IMR-90 (cell line): ENCODE measurements around the gene CFAP97D2. TPM values are rescaled to one million over a fixed set of nuclear protein-coding genes. Genes with fewer than 3 reads are reported as not detected.
A peak's percentile ranks its signal among the peaks of the same experiment; 100 is the strongest.

ENCODE experiments used
- ATAC-seq: fragments of 200-7000 bp; cut with Tn5 transposase; 2 replicates; pipeline ENCODE4 v1.9.1; 2020; ENCODE audit warnings: low read depth, mild to moderate bottlenecking, moderate library complexity
- BruUV-seq: library from RNA; stranded (reverse); fragments of 400-500 nt; replicated peaks from 2 replicates; lab custom pipeline; 2021; lab: Mats Ljungman, UMichigan
- CTCF ChIA-PET: fragments of 300-600 bp; formaldehyde crosslinking; extraction: SDS; loops from one replicate; lab custom pipeline; 2021; ENCODE audit warnings: antibody characterized with exemption; lab: Yijun Ruan, JAX
- POLR2A ChIA-PET: fragments of 300-600 bp; sonication (Branson Sonifier 250); formaldehyde crosslinking; loops from one replicate; lab custom pipeline; 2022; ENCODE audit warnings: antibody characterized with exemption; ENCODE audit not compliant: unreplicated experiment; lab: Charles Lee
- DNase-seq: peaks from one replicate; pipeline ENCODE4 v3.0.0; 2013
- H2AFZ ChIP-seq: replicated peaks from 2 replicates; pipeline ENCODE3; 2013; ENCODE audit warnings: low read length, mild to moderate bottlenecking; ENCODE audit not compliant: poor library complexity
- H2AK5ac ChIP-seq: 2 replicates; pipeline ENCODE4 v1.6.1; 2013; ENCODE audit warnings: low read depth, low read length, inconsistent platforms
- H2AK9ac ChIP-seq: replicated peaks from 2 replicates; pipeline ENCODE3; 2013; ENCODE audit warnings: mild to moderate bottlenecking, low read depth, low read length, moderate library complexity; ENCODE audit not compliant: poor library complexity
- H2BK120ac ChIP-seq: 2 replicates; pipeline ENCODE4 v1.6.1; 2013; ENCODE audit warnings: low read depth, low read length, inconsistent platforms
- H2BK15ac ChIP-seq: 3 replicates; pipeline ENCODE4 v1.6.1; 2013; ENCODE audit warnings: low read depth, low read length, inconsistent platforms
- H2BK20ac ChIP-seq: 2 replicates; pipeline ENCODE4 v1.6.1; 2013; ENCODE audit warnings: low read depth, mild to moderate bottlenecking, inconsistent platforms, low read length, moderate library complexity
- H2BK5ac ChIP-seq: 2 replicates; pipeline ENCODE4 v1.6.1; 2013; ENCODE audit warnings: mild to moderate bottlenecking, low read depth, low read length, inconsistent platforms; ENCODE audit not compliant: poor library complexity, severe bottlenecking
- H3K14ac ChIP-seq: replicated peaks from 2 replicates; pipeline ENCODE4 v1.6.1; 2013; ENCODE audit warnings: low read depth, low read length, inconsistent platforms
- H3K18ac ChIP-seq: 2 replicates; pipeline ENCODE4 v1.6.1; 2013; ENCODE audit warnings: low read depth, low read length, control low read depth
- H3K23ac ChIP-seq: 2 replicates; pipeline ENCODE4 v1.6.1; 2013; ENCODE audit warnings: low read depth, low read length, inconsistent platforms
- H3K27ac ChIP-seq: 2 replicates; pipeline ENCODE4 v1.5.1; 2013; ENCODE audit warnings: mild to moderate bottlenecking, control low read depth, low read length; ENCODE audit not compliant: insufficient read depth
- H3K27me3 ChIP-seq: 2 replicates; pipeline ENCODE4 v1.6.1; 2013; ENCODE audit warnings: low read length; ENCODE audit not compliant: control insufficient read depth, insufficient read depth
- H3K36me3 ChIP-seq: 2 replicates; pipeline ENCODE4 v1.6.1; 2013; ENCODE audit warnings: low read length, mixed read lengths; ENCODE audit not compliant: control insufficient read depth, insufficient read depth
- H3K4ac ChIP-seq: 2 replicates; pipeline ENCODE4 v1.6.1; 2013; ENCODE audit warnings: low read depth, low read length, inconsistent platforms
- H3K4me1 ChIP-seq: 2 replicates; pipeline ENCODE4 v1.6.1; 2013; ENCODE audit warnings: low read length, mixed read lengths; ENCODE audit not compliant: control insufficient read depth, insufficient read depth
- H3K4me2 ChIP-seq: 2 replicates; pipeline ENCODE4 v1.6.1; 2013; ENCODE audit warnings: low read depth, mild to moderate bottlenecking, control low read depth, low read length, moderate library complexity
- H3K4me3 ChIP-seq: 2 replicates; pipeline ENCODE4 v1.5.1; 2013; ENCODE audit warnings: low read depth, mild to moderate bottlenecking, control low read depth, low read length, moderate library complexity; ENCODE audit not compliant: insufficient read depth
- H3K56ac ChIP-seq: 2 replicates; pipeline ENCODE4 v1.6.1; 2013; ENCODE audit warnings: low read length, inconsistent platforms; ENCODE audit not compliant: insufficient read depth; ENCODE audit errors: extremely low read depth
- H3K79me1 ChIP-seq, 2 experiments: 2 replicates each; pipeline ENCODE4 v1.6.1; 2013; ENCODE audit warnings: low read length in 2 of 2, inconsistent platforms in 1 of 2, low read depth in 1 of 2
- H3K9ac ChIP-seq: 2 replicates; pipeline ENCODE4 v1.6.1; 2013; ENCODE audit warnings: low read depth, low read length, control low read depth
- H3K9me1 ChIP-seq: 2 replicates; pipeline ENCODE4 v1.6.1; 2013; ENCODE audit warnings: low read length, inconsistent platforms; ENCODE audit not compliant: insufficient read depth
- H3K9me3 ChIP-seq: 2 replicates; pipeline ENCODE4 v1.6.1; 2013; ENCODE audit warnings: low read length; ENCODE audit not compliant: control insufficient read depth, insufficient read depth
- H4K20me1 ChIP-seq: 2 replicates; pipeline ENCODE4 v1.6.1; 2013; ENCODE audit warnings: low read length, inconsistent platforms; ENCODE audit not compliant: insufficient read depth
- H4K5ac ChIP-seq: 2 replicates; pipeline ENCODE4 v1.6.1; 2013; ENCODE audit warnings: mild to moderate bottlenecking, low read depth, low read length, control low read depth
- H4K8ac ChIP-seq, 2 experiments: 2 replicates each; pipeline ENCODE4 v1.6.1; 2013; ENCODE audit warnings: low read depth in 2 of 2, low read length in 2 of 2, control low read depth in 1 of 2, inconsistent platforms in 1 of 2
- H4K91ac ChIP-seq: 2 replicates; pipeline ENCODE4 v1.6.1; 2013; ENCODE audit warnings: low read depth, low read length, inconsistent platforms; ENCODE audit not compliant: insufficient read depth
- BHLHE40 ChIP-seq: fragments of 150-350 bp; IDR thresholded peaks from 2 replicates; pipeline ENCODE4 v1.6.1; 2016; ENCODE audit warnings: mild to moderate bottlenecking, low read depth, low read length
- CEBPB ChIP-seq: IDR thresholded peaks from 2 replicates; pipeline ENCODE4 v1.6.1; 2012; ENCODE audit warnings: low read depth, low read length, improper control_type of control experiment
- CHD1 ChIP-seq: IDR thresholded peaks from 2 replicates; pipeline ENCODE4 v1.6.1; 2012; ENCODE audit warnings: low read depth, low read length, improper control_type of control experiment
- FOS ChIP-seq: fragments of 150-350 bp; IDR thresholded peaks from 2 replicates; pipeline ENCODE4 v1.6.1; 2016; ENCODE audit warnings: low read depth, low read length
- MAFK ChIP-seq: IDR thresholded peaks from 2 replicates; pipeline ENCODE4 v1.6.1; 2012; ENCODE audit warnings: low read depth, low read length, improper control_type of control experiment
- MAZ ChIP-seq: IDR thresholded peaks from 2 replicates; pipeline ENCODE4 v1.6.1; 2012; ENCODE audit warnings: low read depth, mild to moderate bottlenecking, low read length, improper control_type of control experiment, moderate library complexity, borderline replicate concordance
- MXI1 ChIP-seq: IDR thresholded peaks from 2 replicates; pipeline ENCODE4 v1.6.1; 2012; ENCODE audit warnings: low read depth, mild to moderate bottlenecking, low read length, moderate library complexity, borderline replicate concordance
- NFE2L2 ChIP-seq: fragments of 150-350 bp; IDR thresholded peaks from 2 replicates; pipeline ENCODE4 v1.6.1; 2016; ENCODE audit warnings: low read depth, mild to moderate bottlenecking, low read length
- POLR2A ChIP-seq: IDR thresholded peaks from 2 replicates; pipeline ENCODE4 v1.6.1; 2012; ENCODE audit warnings: mild to moderate bottlenecking, low read depth, low read length
- RAD21 ChIP-seq: IDR thresholded peaks from 2 replicates; pipeline ENCODE4 v1.6.1; 2012; ENCODE audit warnings: low read length, improper control_type of control experiment
- RCOR1 ChIP-seq: IDR thresholded peaks from 2 replicates; pipeline ENCODE4 v1.6.1; 2012; ENCODE audit warnings: mild to moderate bottlenecking, low read length, improper control_type of control experiment; ENCODE audit not compliant: insufficient replicate concordance
- RFX5 ChIP-seq: IDR thresholded peaks from 2 replicates; pipeline ENCODE4 v1.8.0; 2012; ENCODE audit warnings: low read depth, mild to moderate bottlenecking, low read length, moderate library complexity
- SMC3 ChIP-seq: fragments of 150-350 bp; IDR thresholded peaks from 2 replicates; pipeline ENCODE4 v1.6.1; 2016; ENCODE audit warnings: low read depth, mild to moderate bottlenecking, antibody characterized with exemption, low read length, moderate library complexity
- WGBS, 2 experiments: methylation state at CpG; one replicate each; pipeline versions ENCODE4 v1.1.5 to v1.1.7; 2013; ENCODE audit warnings: missing lambda C conversion rate in 2 of 2; ENCODE audit not compliant: insufficient read length in 1 of 2; ENCODE audit errors: extremely low coverage in 2 of 2; 5-methylcytosine and 5-hydroxymethylcytosine counted together
- dilution Hi-C: fragments of 300-500 bp; cut with HindIII; formaldehyde crosslinking; loops from one replicate; pipeline ENCODE4 v1.14.3; 2018; ENCODE audit warnings: low sequenced_read_pairs; ENCODE audit not compliant: unreplicated experiment
- in situ Hi-C: fragments of 300-500 bp; cut with MboI; formaldehyde crosslinking; loops from 3 replicates; pipeline ENCODE4 v1.14.3; 2019; ENCODE audit warnings: low sequenced_read_pairs, inconsistent platforms, mixed read lengths
- intact Hi-C: fragments of 100-400 bp; cut with micrococcal nuclease; formaldehyde crosslinking; loops from 2 replicates; pipeline ENCODE4 v1.10.0; 2022
- polyA plus RNA-seq, 3 experiments: library from polyadenylated mRNA; depleted of rRNA; stranded (reverse); fragments of >200 nt; gene quantifications; 2 replicates each; pipeline ENCODE4 v1.2.3, GENCODE V29; 2012; ENCODE audit warnings: low replicate concordance in 1 of 3
- total RNA-seq: library from RNA; depleted of rRNA; stranded (reverse); fragments of >200 nt; gene quantifications from 2 replicates; pipeline ENCODE4 v1.2.3, GENCODE V29; 2012
- TF ChIP-seq, protein P1 (sequence below): conservative IDR thresholded peaks from 2 replicates; pipeline ENCODE4 v1.5.1; 2012; ENCODE audit warnings: mild to moderate bottlenecking, low read depth, low read length, improper control_type of control experiment
- TF ChIP-seq, protein P2 (sequence below): fragments of 150-350 bp; IDR thresholded peaks from 2 replicates; pipeline ENCODE4 v1.6.1; 2017; ENCODE audit warnings: mild to moderate bottlenecking, antibody characterized with exemption, low read length, low read depth
- TF ChIP-seq, protein P3 (sequence below): fragments of 150-350 bp; IDR thresholded peaks from 2 replicates; pipeline ENCODE4 v1.6.1; 2016; ENCODE audit warnings: low read depth, mild to moderate bottlenecking, low read length, moderate library complexity, borderline replicate concordance

Gene CFAP97D2
- total and polyA plus RNA-seq, 2 of the 4 experiments (the other 2 are of a cell fraction), result not detected

DNA sequence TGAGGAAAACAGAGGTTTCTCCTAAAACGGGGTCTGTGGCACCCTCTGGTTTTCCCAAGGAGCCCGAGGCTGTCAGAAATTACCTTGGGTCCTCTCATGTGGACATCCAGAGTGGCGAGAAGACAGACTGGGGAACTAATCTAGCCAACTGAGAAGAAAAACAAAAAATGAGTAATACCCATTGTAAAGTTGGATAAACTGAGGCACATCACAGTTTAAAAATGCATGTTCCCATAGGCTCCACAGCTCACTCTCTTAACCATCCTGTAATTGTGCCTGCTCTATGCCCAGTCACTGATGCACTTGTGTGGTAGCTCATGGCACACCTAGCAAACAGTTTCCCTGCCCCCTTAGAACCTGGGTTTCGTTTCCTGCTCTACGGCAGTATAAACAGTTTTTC, 87.2 kb downstream of the CFAP97D2 start:
- H2BK20ac ChIP-seq, result no peak overlapping the region
- H3K79me1 ChIP-seq, result peaks cover 30 to 51% of the 10 kb centered on the region in 2 experiments
- H3K27me3 ChIP-seq, result no peaks in the 10 kb centered on the region
- no peak overlapping the region for H2AK5ac ChIP-seq
- no peak overlapping the region for H3K4me3 ChIP-seq
- no peak overlapping the region for H3K14ac ChIP-seq
- ATAC-seq, result no peak
- no peak for TF ChIP-seq MAZ
- TF ChIP-seq MXI1, result no peak
- no peak for TF ChIP-seq CHD1
- TF ChIP-seq FOS, result no peak
- TF ChIP-seq RAD21, result no peak
- TF ChIP-seq RCOR1, result no peak
- TF ChIP-seq MAFK, result no peak
- TF ChIP-seq, protein P1, sequence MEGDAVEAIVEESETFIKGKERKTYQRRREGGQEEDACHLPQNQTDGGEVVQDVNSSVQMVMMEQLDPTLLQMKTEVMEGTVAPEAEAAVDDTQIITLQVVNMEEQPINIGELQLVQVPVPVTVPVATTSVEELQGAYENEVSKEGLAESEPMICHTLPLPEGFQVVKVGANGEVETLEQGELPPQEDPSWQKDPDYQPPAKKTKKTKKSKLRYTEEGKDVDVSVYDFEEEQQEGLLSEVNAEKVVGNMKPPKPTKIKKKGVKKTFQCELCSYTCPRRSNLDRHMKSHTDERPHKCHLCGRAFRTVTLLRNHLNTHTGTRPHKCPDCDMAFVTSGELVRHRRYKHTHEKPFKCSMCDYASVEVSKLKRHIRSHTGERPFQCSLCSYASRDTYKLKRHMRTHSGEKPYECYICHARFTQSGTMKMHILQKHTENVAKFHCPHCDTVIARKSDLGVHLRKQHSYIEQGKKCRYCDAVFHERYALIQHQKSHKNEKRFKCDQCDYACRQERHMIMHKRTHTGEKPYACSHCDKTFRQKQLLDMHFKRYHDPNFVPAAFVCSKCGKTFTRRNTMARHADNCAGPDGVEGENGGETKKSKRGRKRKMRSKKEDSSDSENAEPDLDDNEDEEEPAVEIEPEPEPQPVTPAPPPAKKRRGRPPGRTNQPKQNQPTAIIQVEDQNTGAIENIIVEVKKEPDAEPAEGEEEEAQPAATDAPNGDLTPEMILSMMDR, result no peak
- TF ChIP-seq CEBPB, result no peak
- TF ChIP-seq, protein P2, sequence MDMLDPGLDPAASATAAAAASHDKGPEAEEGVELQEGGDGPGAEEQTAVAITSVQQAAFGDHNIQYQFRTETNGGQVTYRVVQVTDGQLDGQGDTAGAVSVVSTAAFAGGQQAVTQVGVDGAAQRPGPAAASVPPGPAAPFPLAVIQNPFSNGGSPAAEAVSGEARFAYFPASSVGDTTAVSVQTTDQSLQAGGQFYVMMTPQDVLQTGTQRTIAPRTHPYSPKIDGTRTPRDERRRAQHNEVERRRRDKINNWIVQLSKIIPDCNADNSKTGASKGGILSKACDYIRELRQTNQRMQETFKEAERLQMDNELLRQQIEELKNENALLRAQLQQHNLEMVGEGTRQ, result no peak
- no peak for TF ChIP-seq SMC3
- TF ChIP-seq, protein P3, sequence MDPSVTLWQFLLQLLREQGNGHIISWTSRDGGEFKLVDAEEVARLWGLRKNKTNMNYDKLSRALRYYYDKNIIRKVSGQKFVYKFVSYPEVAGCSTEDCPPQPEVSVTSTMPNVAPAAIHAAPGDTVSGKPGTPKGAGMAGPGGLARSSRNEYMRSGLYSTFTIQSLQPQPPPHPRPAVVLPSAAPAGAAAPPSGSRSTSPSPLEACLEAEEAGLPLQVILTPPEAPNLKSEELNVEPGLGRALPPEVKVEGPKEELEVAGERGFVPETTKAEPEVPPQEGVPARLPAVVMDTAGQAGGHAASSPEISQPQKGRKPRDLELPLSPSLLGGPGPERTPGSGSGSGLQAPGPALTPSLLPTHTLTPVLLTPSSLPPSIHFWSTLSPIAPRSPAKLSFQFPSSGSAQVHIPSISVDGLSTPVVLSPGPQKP, result no peak
- TF ChIP-seq NFE2L2, result no peak
- no peak for TF ChIP-seq RFX5
- TF ChIP-seq BHLHE40, result no peak
- no peak for TF ChIP-seq POLR2A
- H3K18ac ChIP-seq, result no peak overlapping the region
- no peak overlapping the region for H3K27ac ChIP-seq
- no peak overlapping the region for H4K5ac ChIP-seq
- DNase-seq, result no peak
- 0 out of 2 replicates have a peak, but pooled peaks cover 5% of the 10 kb centered on the region for H4K20me1 ChIP-seq
- CTCF ChIA-PET, result no interaction called here
- 0 out of 2 replicates have a peak overlapping the region, but pooled peaks have one; percentile 6 for H3K4ac ChIP-seq
- H3K9ac ChIP-seq, result no peak overlapping the region
- no peak overlapping the region for H2AK9ac ChIP-seq
- dilution Hi-C loops, result no loop called here
- H3K9me3 ChIP-seq, result no peaks in the 10 kb centered on the region
- H4K8ac ChIP-seq, result peak overlapping the region in 1 of 2 experiments; percentile 5; a peak in 1 of 4 replicates
- H3K4me1 ChIP-seq, result peaks cover 4% of the 10 kb centered on the region
- in situ Hi-C loops, result no loop called here
- peaks cover 16% of the 10 kb centered on the region for H3K9me1 ChIP-seq
- BruUV-seq, result no TSS peak
- H2BK15ac ChIP-seq, result no peak overlapping the region
- H2BK5ac ChIP-seq, result peak overlapping the region; percentile 81
- no CpG with 5 or more reads among the region's 5 CpGs for WGBS, 2 experiments
- no peak overlapping the region for H2AFZ ChIP-seq
- no peak overlapping the region for H3K4me2 ChIP-seq
- H3K36me3 ChIP-seq, result peaks cover 49% of the 10 kb centered on the region
- no peak overlapping the region for H2BK120ac ChIP-seq
- POLR2A ChIA-PET, result no interaction called here
- no peak overlapping the region for H3K56ac ChIP-seq
- no peak overlapping the region for H4K91ac ChIP-seq
- intact Hi-C loops, result no loop called here
- 0 out of 2 replicates have a peak overlapping the region, but pooled peaks have one; percentile 15 for H3K23ac ChIP-seq
